HUES64 (cell line): Measurements from ENCODE around the gene ACYP2.

Experiments
- H3K27ac ChIP-seq: 2 replicates; pipeline ENCODE4 v1.7.0; 2013; ENCODE audit warnings: low read depth, low read length, inconsistent platforms
- H3K27me3 ChIP-seq: 2 replicates; pipeline ENCODE4 v1.6.1; 2013; ENCODE audit warnings: mild to moderate bottlenecking, low read length; ENCODE audit not compliant: insufficient read depth
- H3K36me3 ChIP-seq: 2 replicates; pipeline ENCODE4 v1.6.1; 2013; ENCODE audit warnings: mild to moderate bottlenecking, low read length; ENCODE audit not compliant: insufficient read depth
- H3K4me1 ChIP-seq: 2 replicates; pipeline ENCODE4 v1.6.1; 2013; ENCODE audit warnings: mild to moderate bottlenecking, low read length, moderate library complexity; ENCODE audit not compliant: insufficient read depth
- H3K4me3 ChIP-seq: 2 replicates; pipeline ENCODE4 v1.5.1; 2013; ENCODE audit warnings: mild to moderate bottlenecking, low read length, moderate library complexity
- H3K9ac ChIP-seq: 2 replicates; pipeline ENCODE4 v1.6.1; 2013; ENCODE audit warnings: mild to moderate bottlenecking, low read depth, low read length
- H3K9me3 ChIP-seq: 2 replicates; pipeline ENCODE4 v1.6.1; 2013; ENCODE audit warnings: low read depth, low read length; ENCODE audit not compliant: insufficient read depth
- WGBS: fragments of 150-250, 120-280 bp; methylation state at CpG from one replicate; pipeline ENCODE4 v1.1.7; 2013; ENCODE audit warnings: missing lambda C conversion rate; 5-methylcytosine and 5-hydroxymethylcytosine counted together

ACYP2 gene

GRCh38 chr2:54348646-54349045 lies 233.2 kb downstream of the ACYP2 start:
- Histone ChIP-seq H3K4me3 (no peak overlapping the region), H3K27ac (no peak overlapping the region), H3K27me3 (no peaks in the 10 kb centered on the region), H3K9me3 (no peaks in the 10 kb centered on the region), H3K4me1 (peaks cover 12% of the 10 kb centered on the region; the same call in 1 of the 2 replicates), H3K9ac (no peak overlapping the region), H3K36me3 (no peaks in the 10 kb centered on the region)
- 93% methylated on average over 2 of the region's 2 CpGs for WGBS

DNA sequence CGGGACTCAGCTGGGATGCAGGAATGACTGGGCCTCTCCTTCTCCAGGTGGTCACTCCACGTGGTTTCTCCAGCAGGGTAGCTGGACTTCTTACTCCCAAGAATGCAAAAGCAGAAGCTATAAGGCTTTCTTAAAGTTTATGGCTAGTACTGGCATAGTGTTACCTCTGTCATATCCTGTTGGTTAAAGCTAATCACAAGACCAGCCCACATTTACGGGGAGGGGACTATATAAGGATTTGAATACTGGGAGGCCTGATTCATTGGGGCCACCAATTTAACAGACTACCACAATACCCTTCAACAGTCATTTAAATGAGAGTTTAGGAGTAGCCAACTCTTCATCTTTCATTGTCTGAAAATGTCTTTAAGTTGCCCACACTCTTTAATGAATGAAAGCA lies 235.0 kb downstream of the ACYP2 start:
- WGBS, result 72% methylated on average over 3 of the region's 3 CpGs
- Histone ChIP-seq H3K27me3 (no peaks in the 10 kb centered on the region), H3K4me1 (peaks cover 13% of the 10 kb centered on the region; the same call in 1 of the 2 replicates), H3K27ac (no peak overlapping the region), H3K9me3 (no peaks in the 10 kb centered on the region), H3K9ac (no peak overlapping the region), H3K4me3 (no peak overlapping the region), H3K36me3 (no peaks in the 10 kb centered on the region)

DNA sequence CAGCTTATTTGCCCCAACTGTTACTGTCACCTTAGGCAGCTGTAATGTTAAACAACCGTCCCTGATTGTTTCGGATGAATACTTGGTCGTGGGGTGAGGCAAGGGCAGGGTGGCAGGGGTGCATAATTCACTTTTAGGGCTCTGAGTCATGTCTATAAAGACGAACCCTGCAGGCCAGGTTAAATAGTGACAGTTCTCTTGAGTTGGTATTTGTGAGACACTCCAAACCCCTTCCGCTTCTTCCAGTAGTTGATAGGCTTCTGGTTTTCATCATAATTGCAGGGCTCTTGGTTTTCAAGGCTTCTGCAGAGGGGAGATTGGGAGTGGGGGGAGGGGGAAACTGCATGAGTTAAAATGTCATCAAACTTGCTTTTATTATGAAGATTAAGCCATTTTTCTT lies 237.8 kb downstream of the ACYP2 start:
- H3K27me3 ChIP-seq, result no peaks in the 10 kb centered on the region

More for the DNA sequence above, 237.8 kb downstream of the ACYP2 start:
- H3K27ac ChIP-seq, result no peak overlapping the region
- no peaks in the 10 kb centered on the region for H3K9me3 ChIP-seq
- H3K4me1 ChIP-seq, result peaks cover 9% of the 10 kb centered on the region; the same call in 1 of the 2 replicates
- H3K9ac ChIP-seq, result no peak overlapping the region
- no peaks in the 10 kb centered on the region for H3K36me3 ChIP-seq
- H3K4me3 ChIP-seq, result no peak overlapping the region
- 70% methylated on average over 5 of the region's 5 CpGs for WGBS
